Inferior parietal cortex (tissue), 1 donor: ENCODE measurements around the gene LTBP1.
A peak's percentile ranks its signal among the peaks of the same experiment; 100 is the strongest.

Experiments
- DNase-seq: peaks from one replicate; pipeline ENCODE4 v3.0.0-alpha.2; 2016; ENCODE audit errors: extremely low spot score

The LTBP1 gene

DNA sequence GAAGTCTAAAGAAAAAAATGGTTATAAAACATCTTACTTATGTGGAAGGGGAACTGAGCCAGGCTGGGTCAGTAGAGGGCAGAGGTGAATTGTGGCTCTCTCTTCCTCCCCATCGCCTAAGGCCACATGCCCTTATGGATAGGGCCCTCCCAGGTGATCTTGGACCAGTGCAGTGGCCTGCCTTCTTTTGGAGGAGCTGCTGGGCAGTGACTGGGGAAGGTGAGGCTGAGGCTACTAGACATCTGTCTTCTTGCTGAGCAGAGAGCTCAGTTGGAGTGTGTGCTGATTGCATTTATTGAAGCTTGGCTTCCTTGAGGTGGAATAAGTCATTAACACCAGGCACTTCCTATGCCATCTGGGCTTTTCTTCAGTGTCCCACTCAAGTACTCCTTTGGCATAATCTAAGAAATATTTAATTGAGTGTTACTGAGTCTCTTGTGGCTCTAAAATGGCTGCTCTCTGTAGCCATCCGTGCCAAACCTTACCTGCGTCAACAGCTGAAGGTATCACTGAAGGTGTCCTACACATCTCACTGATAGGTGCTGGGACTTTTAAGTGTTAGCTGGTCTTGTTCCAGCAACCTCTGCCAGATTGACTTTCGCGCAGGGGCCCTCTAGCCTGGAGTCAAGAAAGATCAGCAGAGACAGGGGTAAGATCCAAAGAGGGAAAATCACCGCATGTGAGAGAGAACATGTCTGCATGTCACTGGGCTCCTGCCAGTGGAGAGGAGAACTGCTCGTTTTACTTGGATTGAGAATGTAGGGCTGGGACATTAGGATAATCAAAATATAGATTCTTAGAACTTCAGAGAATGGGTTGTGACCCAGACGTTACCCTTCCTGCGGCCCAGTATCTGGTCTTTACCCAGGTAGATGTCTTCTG, 256.1 kb downstream of the LTBP1 start:
- no peak for DNase-seq

DNA sequence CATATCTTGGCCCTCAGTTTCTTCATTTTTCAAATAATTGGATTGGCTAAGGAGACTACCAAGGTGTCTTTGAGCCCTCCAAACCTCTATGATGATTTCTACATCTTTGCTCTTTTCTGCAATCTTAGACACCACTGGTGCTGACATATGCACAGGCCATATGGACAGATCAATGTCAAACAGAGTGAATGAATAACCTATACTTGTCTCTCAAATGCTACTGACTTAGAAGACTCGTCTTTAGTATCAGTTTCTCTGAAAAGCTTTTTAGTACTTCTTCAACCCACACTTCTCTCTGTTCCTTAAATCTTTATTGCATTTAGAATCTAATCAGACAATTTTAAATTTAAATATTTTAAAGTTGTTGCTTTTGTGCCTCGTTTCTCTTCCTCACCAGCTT, 258.2 kb downstream of the LTBP1 start:
- no peak for DNase-seq

DNA sequence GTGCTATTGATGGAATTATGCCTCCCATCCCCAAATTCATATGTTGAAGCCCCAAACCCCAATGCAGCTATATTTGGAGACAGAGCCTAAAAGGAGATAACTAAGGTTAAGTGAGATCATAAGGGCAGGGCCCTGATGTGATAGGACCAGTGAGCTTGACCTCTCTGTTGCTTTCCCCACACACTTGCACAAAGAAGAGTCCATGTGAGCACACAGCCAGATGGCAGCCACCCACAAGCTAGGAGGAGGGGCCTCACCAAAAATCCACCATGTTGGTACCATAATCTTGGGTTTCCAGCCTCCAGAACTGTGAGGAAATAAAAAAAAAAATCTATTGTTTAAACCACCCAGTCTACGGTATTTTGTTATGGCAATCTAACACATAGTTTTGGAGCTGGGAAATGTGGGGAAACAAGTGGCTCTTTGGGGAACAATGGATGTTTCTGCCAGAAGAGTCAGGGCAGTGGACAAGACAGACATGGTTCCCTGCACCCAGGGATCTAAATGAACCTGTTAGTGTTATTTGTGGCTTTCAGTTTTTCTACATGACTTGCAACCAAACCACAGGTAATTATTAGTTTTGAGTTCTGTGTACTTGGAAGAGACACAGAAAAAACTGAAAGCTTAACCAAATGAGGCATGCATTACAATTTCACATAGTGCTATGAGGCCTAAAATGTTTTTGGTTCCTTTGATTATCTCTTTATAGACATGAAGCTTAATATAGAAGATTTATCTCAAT, 259.1 kb downstream of the LTBP1 start:
- DNase-seq: no peak

DNA sequence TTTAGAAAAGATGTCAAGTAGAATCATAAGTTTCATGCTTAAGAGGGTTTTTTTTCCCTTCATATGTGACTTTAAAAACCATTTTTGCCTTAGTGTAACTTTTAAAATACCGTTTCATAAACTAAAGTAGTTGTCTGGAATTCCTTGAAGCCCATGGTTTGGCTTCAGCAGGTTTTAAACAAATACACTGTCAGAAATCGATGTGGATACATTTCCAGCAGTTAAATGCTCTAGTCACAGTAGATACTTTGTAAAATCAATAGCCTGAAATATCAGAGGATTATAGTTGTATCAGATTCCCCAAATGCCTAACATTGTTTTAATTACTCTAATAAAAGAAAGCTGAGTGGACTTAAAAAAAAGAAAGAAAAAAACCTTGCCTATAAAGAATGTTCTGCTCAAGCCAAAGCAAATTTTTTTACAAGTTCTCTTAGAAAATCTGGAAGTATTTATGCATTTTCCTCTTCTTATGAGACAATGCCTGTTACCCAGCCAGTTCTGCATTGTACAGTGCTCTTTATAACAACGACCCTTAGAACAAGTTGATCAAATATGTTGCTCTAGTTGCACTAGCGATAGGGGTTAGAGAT, 260.5 kb downstream of the LTBP1 start:
- no peak for DNase-seq

DNA sequence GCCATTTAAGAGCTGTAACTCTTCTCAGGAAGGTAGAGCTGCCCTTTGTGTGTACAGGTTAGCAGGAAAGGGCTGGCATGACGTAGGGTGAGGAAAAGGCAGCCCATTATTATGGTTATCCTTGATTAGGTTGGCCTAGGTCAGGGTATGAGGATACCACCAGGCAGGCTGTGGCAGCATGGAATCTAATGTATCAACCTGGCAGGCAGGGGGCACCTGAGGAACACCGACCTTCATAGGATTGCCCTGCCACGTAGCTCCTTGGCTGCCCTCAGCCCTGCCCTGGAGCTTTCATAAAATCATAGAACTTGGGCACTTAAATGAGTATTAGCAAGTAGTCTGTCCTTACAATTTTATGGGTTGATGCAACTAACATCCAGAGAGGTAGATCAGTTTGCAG, 261.6 kb downstream of the LTBP1 start:
- no peak for DNase-seq

DNA sequence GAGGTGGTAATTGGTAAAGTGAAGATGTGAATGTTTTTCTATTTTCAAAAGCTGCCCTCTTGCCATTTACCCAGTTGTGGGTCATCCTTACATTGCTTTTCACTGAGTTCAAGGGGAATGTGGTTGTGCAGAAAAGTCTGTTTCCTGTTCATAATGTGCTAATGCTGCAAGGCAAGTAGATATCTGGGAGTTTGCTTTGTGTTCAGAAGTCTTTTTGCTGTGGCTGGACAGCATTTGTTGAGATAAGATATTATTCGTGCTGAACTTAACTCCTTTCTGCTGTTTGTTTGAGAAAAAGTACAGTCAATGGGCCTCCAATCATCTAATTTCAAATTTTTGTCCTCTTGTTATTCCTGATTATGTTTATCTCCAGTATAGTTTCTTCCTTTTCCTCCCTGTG, 263.2 kb downstream of the LTBP1 start:
- DNase-seq: no peak

DNA sequence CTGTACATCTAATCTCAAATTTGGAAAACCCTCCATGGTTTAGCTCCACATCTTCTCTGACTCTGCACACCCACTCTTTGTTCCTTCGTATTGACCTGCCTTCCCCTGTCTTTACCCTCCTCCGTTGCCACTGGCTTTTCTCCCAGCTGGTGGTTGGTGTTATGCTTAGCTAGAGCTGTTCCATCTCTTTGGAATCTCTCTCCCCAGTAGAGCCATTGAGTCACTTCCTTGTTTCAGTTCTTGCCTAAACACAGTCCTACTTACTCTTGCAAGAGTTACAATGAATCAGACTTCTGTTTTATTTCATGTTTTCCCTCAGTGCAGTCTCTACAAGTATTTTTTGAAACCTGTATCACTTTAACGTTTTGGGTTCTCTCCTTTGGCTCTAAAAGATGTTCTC, 263.9 kb downstream of the LTBP1 start:
- DNase-seq: peak; percentile 11

DNA sequence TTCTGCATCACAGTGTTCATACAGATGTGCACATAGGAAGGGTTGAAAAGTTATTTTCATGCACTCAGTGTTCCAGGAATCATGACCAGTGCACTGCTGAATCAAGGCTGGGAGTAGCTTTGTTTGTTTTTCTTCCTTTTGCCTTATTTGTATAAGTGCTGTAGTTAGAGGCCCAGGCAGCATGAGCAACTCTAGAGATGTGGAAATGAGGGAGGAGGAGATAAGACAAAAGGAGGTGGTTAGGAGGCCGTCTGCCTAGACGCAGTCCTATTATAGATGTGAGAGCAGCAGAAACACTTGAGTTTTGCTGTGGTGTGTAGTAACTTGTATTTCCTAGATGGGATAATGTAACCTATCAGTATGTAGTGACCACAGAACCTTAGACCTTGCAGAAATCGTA, 265.4 kb downstream of the LTBP1 start:
- DNase-seq: no peak

DNA sequence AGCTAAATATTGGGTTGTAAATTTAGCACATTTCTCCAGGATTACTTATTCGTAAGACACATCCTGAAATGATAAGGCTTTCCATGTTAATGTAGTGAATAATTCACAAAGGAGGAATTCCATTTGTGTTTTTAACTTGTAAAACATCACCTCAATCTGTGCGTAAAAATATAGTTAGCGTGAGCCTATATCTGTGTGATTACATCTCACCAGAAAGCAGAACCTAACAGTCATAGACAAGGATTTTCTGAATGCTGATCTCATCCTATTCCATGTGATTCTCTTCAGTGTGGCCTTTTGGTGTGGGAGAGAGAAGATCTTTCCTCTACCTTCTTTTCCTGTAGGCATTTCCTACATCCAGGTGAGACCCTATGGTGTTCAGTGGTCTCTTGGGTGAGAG, 266.5 kb downstream of the LTBP1 start:
- DNase-seq: no peak

DNA sequence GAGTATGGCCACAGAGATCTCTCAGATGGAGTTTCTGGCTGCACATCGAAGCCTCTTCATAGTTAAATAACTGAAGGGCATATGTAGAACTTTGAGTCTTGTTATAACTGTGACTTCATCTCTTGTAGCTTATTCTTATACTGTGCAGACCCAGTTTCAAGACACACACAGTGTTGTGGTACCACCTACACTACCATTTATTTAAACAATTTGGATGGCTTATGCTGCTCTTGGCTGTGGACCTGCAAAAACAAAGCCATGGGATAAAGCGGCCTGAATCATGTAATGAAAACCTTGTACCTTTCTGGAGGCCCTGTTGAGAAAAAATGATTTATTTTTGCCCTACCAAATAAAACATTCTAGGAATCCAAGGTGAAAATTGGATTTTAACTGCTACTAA, 266.9 kb downstream of the LTBP1 start:
- DNase-seq: no peak

DNA sequence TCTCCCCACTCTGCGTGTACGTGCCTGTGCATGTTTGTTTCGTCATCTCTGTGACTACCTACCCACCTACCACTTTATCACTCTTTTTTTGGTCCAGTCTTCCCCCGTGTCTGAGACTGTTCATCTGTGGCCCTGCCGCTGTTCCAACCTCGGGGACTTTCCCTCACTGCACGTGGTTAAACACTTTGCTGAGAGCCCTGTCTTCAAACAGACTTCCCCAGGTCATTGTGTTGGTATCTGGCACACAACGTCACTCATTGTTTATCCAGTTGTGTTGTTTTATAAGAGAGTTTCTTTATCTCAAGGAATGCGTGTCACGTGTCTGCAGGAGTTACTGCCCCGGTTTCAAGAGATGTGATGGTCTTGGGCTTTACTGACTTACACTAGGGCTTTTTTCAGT, 267.7 kb downstream of the LTBP1 start:
- DNase-seq: no peak

DNA sequence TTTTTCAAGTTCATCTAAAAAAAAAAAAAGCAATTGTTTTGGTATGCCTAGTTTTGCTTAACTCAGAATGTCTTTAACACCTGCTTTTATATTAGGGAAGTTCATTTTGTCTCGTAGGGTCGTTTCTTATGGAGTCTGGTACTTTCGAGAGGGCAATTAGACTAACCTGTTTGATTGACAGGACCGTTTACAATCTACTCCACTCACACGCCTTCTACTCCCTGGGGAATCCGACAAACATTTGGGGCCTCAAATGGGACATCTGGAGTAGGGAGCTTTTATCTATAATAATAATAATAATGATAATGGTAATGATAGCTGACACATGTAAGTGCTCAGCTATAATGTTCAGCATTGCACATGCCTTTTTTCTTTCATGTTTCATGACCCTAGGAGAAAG, 268.1 kb downstream of the LTBP1 start:
- no peak for DNase-seq

DNA sequence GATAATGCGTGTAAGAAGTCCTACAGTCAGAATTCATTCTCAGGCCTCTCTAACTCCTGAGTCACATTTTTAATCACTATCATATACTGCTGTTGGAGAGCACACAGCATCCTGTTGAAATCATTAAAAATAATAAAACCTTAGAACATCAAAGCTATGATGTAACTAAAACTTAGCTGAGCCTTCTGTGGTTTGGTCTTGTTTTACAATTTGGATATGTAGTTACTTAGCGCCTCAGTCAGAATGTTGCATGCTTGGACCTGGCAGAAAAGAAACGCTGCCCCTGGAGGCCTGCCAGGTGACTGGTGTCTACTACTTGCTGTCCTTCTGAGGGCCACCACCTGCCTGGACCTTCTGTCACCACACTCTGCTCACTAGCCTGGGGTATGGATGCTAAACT, 268.5 kb downstream of the LTBP1 start:
- no peak for DNase-seq

DNA sequence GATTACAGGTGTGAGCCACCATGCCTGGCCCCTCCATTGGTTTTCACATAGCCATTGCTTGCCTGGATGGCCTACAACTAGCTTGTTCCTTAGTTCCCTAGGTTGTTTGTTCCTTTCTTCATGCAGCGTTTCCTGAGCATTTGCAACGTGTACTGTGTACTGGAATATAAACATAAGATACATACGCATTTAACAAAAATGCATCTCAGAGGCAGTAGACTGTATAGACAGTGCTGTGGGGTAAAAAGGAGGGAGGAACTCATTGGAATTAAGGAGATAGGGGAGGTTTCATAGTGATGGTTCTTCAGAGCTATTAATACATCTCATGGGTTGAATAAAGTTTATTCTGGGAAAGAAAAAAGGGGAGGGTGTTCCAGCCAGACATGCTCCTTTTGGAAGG, 269.2 kb downstream of the LTBP1 start:
- DNase-seq: no peak

DNA sequence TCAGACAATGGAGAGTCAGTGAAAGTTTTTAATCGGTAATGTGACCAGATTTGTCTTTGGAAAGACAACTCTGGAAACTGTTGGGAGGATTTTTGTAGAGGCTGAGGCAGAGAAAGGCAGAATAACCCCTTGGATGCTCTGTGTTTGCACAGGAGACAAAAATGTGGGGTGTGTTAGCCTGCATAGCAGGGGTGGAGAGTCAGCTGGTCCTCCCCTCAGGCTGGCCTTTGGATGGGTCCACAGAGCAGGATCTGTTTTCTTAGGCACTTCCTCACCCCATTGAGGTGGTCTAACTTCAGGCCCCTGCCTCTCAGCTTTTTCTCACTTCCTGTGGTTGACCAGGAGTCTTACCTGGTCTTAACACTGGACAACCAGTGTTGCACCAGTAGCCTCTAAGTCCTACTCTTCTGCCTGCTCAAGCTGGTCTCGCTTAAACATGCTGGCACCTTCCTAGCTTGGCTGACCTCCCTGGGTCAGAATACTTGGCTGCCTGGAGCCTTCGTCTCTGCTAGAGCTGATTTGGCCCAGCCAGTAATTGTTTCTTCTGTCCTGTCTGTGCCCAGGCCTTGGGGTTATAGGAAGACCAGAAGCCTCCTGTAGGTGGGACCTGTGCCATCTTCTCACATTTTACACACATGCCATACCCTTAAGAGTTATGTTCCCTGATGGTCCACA, 269.9 kb downstream of the LTBP1 start:
- DNase-seq: no peak

DNA sequence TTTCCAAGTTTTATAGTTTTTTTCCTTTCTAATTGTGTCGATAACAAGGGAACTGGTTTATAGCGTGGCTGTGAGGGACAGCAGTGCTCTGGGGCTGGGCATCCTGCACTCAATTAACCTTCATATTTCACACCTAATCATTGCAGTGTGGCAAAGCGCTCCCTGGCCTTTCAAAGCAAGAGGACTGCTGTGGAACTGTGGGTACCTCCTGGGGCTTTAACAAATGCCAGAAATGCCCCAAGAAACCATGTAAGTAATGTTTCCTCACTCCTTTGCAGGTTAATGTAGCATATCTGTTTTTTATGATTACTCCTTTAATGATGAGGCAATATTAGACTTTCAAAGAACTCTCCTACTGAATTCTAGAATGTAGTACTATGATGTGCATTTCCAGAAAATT, 270.7 kb downstream of the LTBP1 start:
- no peak for DNase-seq

DNA sequence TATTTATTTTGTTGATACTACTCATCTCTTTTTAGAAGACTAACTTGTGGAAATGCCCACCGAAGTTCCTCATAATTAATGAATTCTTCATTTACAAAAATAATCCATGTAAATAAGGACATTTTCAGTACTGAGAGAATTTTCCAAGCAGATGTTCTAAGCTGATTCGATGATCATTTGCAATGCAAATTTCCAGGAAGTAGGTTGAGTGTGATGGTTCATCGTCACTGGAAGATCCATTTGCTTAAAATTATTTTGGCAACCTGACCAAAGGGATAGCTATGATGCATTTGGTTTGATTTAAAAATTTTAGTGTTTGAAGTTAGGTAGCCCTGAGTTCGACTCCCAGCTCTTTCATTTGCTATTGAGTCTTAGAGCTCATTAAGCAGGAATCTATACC, 272.4 kb downstream of the LTBP1 start:
- DNase-seq: no peak

DNA sequence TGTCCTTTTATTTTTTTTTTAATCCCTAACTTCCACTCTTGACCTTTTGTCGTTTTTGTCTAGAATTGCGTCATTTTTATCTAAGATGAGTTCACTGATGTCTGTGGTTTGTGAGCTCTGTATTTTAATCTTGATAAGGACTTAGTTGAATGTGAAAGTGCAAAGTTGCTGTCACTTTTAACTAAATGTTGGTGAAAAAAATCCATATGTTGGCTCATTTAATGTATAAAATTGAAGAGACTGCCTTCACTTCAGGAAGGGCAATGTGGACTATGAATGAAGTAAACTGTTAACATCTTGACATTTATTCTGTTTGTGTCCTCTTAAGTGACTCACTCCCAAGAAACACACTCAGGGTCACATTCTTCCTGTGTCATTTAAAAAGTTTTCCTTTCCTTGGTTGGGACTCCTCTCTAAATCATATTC, 273.1 kb downstream of the LTBP1 start:
- no peak for DNase-seq

DNA sequence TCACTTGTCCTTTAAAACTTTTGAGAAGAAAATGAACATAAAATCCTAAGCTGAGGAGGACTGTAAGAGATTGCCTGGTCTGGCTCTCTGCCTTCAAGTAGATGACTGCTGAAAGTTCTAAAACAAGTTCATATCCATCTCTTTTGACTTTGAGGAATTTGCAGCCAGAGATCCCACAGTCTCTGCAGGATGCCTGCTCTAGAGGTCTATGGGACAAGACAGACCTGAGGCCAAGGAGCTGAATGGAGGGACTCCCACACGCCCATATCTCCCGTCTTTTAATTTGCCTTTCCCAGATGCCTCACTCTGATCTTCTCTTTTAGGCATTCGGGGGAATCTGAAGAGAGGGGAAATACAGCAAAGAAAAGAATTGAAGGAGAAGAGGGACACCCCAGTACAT, 273.8 kb downstream of the LTBP1 start:
- DNase-seq: no peak

DNA sequence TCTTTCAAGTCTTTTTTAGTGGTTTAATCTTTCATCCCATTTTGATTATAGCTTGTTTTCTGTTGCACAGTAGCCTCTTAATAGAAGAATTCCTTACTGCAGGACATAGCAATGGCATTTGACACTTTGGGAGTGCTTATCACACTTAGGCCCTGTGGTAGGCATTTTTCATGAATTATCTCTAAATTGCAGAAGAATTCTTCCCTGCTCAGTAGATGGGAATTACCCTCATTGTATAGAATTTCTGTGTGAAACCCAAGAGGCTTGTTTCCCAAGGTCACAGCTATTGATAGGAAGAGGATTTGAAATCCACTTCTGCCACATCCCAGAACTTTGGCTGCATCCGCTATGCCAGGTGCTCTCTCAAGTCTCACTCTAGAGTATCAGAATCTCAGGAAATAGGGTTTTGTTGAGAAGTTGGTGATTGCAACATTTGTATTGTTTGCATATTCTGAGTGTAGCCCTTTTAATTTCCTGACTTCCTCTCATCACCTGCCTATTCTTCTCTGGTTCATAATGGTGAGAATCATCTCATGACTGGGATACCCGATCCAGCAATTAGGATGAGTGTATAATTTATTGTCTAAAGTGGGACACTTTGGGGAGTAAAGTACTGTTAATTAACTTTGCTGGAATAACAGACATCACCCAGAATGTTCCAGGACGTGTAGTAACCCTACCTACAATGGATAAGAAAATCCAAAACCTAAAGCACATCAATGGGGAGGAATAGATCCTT, 274.5 kb downstream of the LTBP1 start:
- DNase-seq: no peak

DNA sequence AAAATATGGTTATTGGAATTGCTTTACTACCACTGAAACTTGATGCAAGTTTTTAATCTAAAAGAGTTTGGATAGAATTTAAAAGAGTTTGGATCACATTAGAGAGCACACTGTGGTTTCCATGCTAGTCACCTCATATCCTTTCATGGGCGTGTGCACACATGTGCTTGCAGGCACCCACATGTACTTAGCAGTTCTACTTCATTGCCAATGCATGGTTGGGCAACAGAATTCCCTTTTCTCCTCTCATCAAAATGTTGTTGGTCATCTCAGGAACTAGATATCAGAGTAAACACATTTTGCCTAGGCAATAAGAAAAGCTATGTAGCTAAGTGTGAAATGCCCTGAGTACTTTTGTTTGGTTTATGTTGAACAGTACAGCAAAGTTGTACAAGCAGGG, 275.6 kb downstream of the LTBP1 start:
- DNase-seq: no peak

DNA sequence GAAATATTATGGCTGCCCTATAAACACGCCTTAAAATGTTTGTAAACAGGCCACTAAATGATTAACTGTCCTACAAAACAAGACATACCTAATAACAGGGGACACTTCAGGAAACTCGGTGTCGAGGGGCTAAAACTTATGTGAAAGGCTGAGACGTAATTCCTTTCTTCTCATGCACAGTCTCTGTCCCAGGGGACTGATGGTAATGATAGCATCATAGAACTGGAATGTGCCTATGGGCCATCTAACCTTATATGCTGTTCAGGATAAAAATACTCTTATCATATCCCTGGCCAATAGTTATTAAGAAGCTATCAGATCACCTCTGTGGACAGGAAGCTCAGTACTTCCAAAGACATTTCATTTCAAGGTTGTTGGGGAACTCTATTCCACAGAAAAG, 277.1 kb downstream of the LTBP1 start:
- DNase-seq: no peak
